Stimulated activated CD8-positive, alpha-beta memory T cell treated with anti-CD3 and anti-CD28 coated beads, Interleukin-7, amount 100 ng/mL, for 24 hours (primary cell): ENCODE measurements around the gene CLMN.

Source experiments
- DNase-seq: peaks from one replicate; pipeline ENCODE4 v3.0.0-alpha.2; 2020; ENCODE audit warnings: low read depth

Gene CLMN, protein sequence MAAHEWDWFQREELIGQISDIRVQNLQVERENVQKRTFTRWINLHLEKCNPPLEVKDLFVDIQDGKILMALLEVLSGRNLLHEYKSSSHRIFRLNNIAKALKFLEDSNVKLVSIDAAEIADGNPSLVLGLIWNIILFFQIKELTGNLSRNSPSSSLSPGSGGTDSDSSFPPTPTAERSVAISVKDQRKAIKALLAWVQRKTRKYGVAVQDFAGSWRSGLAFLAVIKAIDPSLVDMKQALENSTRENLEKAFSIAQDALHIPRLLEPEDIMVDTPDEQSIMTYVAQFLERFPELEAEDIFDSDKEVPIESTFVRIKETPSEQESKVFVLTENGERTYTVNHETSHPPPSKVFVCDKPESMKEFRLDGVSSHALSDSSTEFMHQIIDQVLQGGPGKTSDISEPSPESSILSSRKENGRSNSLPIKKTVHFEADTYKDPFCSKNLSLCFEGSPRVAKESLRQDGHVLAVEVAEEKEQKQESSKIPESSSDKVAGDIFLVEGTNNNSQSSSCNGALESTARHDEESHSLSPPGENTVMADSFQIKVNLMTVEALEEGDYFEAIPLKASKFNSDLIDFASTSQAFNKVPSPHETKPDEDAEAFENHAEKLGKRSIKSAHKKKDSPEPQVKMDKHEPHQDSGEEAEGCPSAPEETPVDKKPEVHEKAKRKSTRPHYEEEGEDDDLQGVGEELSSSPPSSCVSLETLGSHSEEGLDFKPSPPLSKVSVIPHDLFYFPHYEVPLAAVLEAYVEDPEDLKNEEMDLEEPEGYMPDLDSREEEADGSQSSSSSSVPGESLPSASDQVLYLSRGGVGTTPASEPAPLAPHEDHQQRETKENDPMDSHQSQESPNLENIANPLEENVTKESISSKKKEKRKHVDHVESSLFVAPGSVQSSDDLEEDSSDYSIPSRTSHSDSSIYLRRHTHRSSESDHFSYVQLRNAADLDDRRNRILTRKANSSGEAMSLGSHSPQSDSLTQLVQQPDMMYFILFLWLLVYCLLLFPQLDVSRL

DNA sequence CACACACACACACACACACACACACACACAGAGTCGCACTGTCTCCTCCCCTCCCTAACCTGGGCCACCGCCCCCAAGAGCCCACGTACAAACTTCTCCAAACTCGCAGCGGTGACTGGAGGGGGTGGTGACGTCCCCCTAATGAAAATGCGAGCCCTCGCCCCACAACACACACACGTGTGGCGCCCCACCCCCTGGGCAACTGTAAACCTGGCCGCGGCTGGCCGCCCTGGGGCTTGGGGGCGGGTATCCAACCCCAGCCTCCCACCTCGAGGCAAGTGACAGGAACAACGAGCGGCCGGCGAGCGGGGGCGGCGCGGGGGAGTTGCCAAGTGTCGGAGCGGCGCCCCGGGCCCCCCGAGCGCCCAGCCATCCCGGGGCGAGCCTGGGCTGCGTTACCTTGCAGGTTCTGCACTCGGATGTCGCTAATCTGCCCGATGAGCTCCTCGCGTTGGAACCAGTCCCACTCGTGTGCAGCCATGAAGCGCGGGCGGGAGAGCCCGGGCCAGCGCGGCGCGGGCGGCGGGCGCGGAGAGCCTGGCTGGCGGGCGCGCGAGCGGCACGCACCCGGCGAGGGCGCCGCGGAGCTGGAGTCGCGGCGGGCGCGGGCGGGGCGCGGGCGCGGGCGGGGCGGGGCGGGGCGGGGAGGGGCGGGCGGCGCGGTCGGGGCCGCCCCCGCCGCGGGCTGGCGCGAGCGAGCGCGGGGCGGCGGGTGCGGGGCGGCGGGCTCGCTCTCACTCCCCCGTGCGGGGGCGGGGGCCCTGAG is at the start of gene CLMN:
Gene CLMN (minus strand): TSS at position 597 of the 766 bp plus-strand sequence. CDS start 116 bp downstream, at position 481.
- no peak for DNase-seq

GRCh38 chr14:95365401-95365800 is 45.7 kb upstream of the CLMN start:
- no peak for DNase-seq

DNA sequence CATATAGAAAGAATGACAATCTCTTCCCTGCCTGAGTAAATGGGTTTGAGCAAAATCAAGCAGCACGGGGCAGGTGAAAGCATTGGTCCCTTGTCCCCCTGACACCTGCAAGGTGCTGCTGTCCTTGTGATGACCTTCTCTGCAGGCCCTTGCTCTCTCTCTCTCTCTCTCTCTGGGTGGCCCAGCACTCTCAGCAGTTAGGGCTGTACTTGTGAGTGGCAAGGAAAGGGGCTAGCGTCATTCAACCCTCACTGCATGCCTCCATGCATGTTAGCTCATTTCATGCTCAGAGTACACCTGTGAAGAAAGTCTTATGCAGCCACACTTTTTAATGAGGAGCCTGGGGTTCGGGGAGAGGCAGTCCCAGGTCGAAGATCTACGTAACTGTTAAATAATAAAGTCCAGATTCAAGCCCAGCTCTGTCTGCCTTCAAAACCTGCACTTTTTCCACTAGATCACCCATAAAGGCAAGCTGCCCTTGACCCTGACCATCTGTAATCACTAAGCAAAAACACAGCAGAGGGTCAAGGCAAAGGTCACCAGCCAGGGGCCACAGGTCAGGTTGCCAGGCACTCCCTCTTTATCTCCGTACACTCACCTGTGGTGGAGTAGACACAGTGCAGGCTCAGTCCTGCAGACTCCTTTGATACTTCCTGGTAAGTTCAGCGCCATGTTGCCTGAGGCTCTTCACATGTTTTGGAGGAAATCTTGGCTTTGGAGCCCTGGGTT is 44.9 kb upstream of the CLMN start:
- no peak for DNase-seq

GRCh38 chr14:95363468-95363954 is 43.8 kb upstream of the CLMN start:
- DNase-seq: no peak

DNA sequence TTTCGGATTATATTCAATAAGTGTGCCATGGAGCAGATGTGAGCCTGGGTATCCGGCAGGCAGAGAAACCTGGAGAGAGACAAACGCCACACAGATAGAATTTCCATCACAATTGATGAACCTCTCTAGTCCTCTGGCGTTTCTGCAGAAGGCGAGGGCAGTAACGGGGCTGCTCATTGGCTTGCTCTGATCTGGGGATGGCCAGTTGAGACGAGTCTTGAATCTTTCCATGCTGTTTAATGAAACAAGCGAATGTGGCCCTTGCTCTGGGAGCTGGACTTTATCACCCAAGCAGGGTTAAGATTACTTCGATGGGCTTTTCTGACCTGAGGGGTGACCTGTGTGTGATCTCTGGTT is 42.4 kb upstream of the CLMN start:
- no peak for DNase-seq

- peak; percentile 10 for DNase-seq
Measured at GRCh38 chr14:95361373-95362137, 41.8 kb upstream of the CLMN start.

DNA sequence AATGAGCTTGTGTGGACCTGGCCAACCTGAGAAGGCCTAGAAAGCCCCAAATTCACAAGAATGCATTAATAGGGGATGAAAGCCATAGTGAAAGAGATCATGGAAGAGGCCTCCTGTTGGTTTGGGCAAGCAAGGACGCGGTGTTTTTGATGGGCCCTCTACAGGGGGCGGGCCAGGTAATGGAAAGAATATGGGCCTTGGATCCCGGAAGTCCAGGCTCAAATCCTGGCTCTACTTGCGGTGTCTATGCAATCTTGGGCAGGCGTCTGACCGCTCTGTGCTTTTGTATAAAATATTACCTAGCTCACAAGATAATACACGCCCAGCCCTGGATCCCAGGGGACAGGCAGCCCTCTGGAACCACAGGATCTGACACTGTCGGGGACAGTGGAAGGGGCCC is 41.1 kb upstream of the CLMN start:
- no peak for DNase-seq

DNA sequence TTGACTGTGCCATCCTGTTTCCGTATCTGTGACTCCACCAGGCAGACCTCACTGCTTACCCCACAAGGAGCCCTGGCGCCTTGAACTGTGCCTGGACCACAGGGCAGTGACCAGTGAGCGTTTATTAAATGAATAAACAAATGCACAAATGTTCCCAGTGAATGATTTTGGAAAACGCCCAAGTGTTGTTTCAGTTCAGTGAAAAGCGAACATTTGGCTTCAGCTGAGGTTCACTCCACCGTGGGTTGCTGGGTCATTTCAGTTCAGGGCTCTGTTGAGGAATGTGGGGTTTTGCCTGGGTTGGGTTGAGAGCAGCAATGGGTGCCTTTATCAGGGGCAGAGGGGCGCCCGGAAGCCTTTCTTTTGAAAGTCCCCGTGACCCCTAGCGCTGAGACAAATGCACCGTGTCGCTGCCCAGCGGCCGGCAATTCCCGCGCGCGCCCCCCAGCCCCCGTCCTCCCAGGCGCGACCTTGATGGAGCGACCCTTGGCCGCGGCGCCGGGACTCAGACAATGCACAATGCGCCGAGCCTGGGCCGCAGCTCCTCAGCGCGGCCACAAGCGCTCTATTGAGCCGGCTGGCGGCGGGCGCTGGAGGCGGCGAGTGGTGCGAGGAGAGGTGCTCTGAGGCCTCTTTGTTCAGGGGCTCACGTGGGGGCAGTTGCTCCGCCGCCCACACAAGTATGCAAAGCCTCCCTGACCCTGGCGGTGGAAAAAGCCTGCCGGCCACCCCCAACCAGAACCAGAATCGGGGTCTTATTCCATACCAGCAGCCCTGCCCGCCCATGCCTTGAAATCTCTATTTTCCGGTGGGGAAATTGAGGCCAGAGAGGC is 40.5 kb upstream of the CLMN start:
- no peak for DNase-seq

DNA sequence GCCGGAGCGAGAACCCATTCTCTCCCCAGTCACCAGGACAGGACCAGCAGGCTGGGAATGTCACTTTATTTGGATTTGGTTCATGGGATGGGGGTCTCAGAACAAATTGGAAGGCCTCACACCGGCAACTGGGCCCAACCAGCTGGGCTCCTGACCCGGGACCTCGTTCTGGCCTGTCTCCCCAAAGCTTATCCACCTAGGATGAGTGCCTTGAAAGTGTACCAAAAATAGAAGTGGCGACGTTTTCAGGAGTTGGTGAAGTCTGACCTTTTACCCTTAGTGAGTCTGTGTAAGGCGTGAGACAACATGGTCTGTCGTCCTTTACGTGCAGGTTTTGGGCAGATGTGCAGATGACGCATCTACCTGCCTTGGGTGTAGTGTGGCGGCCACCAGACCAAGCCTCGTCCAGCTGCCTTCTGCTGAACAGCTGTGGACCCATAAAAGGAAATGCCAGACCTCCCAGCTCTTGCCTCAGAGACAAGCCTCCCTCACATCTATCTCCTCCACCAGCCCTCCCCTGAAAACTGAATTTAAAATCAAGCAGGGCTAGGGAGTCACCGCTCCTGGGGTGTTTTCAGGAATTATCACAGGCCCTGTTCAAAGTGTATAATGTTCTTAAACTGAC is 36.6 kb upstream of the CLMN start:
- no peak for DNase-seq

GRCh38 chr14:95355422-95355821 is 35.7 kb upstream of the CLMN start:
- no peak for DNase-seq

DNA sequence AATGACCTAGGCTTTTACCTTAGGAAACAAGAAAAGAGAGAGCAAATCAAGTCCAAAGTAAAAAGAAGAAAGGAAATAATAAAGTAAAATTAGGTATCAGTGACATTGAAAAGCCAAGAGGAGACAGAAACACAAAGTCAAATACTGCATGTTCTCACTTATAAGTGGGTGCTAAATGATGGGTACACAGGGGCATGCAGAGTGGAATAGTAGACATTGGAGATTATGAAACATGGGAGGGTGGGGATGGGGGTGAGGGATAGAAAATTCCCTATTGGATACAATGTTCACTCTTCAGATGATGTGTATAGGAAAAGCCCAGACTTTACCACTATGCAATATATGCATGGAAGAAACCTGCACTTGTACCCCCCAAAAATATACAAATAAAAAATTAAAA is 35.1 kb upstream of the CLMN start:
- no peak for DNase-seq

GRCh38 chr14:95353664-95354063 is 34.0 kb upstream of the CLMN start:
- DNase-seq: no peak

- no peak for DNase-seq
Measured at GRCh38 chr14:95353007-95353406, 33.3 kb upstream of the CLMN start.

GRCh38 chr14:95352481-95352880 is 32.8 kb upstream of the CLMN start:
- no peak for DNase-seq

GRCh38 chr14:95349241-95349640 is 29.5 kb upstream of the CLMN start:
- no peak for DNase-seq

DNA sequence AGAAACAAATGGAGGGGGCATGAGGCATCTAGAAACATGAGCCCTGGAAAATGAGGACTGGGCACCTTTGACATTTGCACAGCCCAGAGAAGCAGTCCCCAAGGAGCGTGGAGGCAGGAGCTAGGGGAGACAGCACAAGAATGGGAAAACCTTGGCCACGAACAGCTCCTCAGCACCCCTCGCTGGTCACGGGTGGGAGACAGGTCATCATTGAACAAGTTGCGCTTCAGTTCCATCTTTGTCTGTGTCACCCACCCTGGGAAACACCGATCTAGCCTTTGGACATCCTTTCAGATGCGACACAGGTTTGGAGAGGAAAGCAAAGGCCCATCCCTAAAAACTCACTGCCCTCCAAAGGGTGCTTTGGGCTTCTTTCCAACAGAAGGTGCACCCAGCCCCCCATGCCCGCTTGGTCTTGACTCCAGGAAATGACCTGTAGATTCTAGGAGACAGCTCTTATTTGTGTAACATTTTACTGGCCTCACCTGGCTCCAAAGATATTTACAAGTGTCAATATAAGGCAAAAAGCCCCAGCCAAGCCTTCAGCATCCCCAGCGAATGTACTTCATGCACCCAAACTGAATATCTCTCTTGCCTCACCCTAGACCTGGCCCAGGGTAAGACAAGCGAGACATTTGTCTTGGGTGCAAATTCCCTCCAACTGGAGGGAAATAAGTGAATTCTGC is 28.8 kb upstream of the CLMN start:
- no peak for DNase-seq

DNA sequence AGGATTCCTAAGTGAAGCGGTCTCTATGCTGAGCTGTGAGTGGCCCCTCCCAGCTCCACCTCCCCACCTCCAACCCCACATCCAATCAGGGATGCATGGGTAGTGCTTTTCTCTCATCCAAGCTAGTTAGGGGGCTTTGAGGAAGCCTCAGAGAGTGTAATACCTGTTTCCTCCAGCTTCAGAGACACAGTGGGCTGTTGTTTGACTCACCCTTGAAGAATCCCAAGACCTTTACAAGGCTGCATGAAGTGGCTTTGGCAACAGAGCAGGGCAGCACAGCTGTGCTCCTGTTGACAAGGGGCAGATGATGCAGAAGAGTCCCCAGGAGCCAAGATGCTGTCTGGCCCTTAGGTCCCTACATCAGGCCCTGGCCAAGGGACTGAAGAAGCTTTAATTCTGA is 27.1 kb upstream of the CLMN start:
- DNase-seq: no peak

DNA sequence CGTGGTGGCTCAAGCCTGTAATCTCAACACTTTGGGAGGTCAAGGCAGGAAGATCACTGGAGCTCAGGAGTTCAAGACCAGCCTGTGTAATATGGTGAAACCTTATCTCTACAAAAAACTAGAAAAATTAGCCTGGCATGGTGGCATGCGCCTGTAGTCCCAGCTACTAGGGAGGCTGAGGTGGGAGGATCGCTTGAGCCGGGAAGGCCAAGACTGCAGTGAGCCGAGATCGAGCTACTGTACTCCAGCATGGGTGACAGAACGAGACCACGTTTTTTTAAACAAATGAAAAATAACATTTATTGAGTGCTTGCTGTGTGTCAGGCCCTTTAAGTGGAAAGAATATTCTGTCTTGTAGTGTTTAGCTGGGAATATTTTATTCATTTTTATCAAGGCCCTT is 26.6 kb upstream of the CLMN start:
- no peak for DNase-seq

- DNase-seq: no peak
Measured at GRCh38 chr14:95345032-95345431, 25.3 kb upstream of the CLMN start.
